Sigmoid colon (tissue), 7 donors: ENCODE measurements around the gene C17orf78. TPM values are rescaled to one million over a fixed set of nuclear protein-coding genes. Genes with fewer than 3 reads are reported as not detected.

ENCODE experiments used
- DNase-seq: peaks from one replicate; pipeline ENCODE4 v3.0.0-alpha.2; 2019
- H3K27ac ChIP-seq, 4 donors: fragments of 200-600 bp; sonication (generic); one replicate each; pipeline ENCODE4 v1.5.1; 2016 to 2019; ENCODE audit warnings: mild to moderate bottlenecking in 1 of 4
- H3K27me3 ChIP-seq, 3 donors: fragments of 200-600 bp; sonication (generic); one replicate each; pipeline ENCODE4 v1.5.1; 2019; ENCODE audit warnings: mild to moderate bottlenecking in 1 of 3
- H3K36me3 ChIP-seq, 4 donors: fragments of 200-600 bp; sonication (generic); one replicate each; pipeline ENCODE4 v1.5.1; 2016 to 2019
- H3K4me1 ChIP-seq, 4 donors: fragments of 200-600 bp; sonication (generic); one replicate each; pipeline ENCODE4 v1.5.1; 2017 to 2019
- H3K4me3 ChIP-seq, 4 donors: fragments of 200-600 bp; sonication (generic); one replicate each; pipeline ENCODE4 v1.5.1; 2017 to 2019; ENCODE audit warnings: mild to moderate bottlenecking in 2 of 4, moderate library complexity in 1 of 4
- H3K9me3 ChIP-seq, 4 donors: fragments of 200-600 bp in 3 of 4; sonication (generic) in 3 of 4; one replicate each; pipeline versions ENCODE4 v1.5.1 to v1.6.1; 2013 to 2019
- EP300 ChIP-seq, 4 donors: sonication (generic); formaldehyde crosslinking; IDR thresholded peaks; one replicate each; pipeline ENCODE4 v1.6.1; 2017; ENCODE audit warnings: antibody characterized with exemption in 4 of 4
- POLR2A ChIP-seq, 2 donors: fragments of 450-650 bp; IDR thresholded peaks; one replicate each; pipeline ENCODE4 v1.6.1; 2016; ENCODE audit warnings: antibody characterized with exemption in 2 of 2, mild to moderate bottlenecking in 2 of 2, moderate library complexity in 2 of 2
- POLR2AphosphoS5 ChIP-seq, 4 donors: sonication (generic); formaldehyde crosslinking; IDR thresholded peaks; one replicate each; pipeline ENCODE4 v1.6.1; 2017; ENCODE audit warnings: antibody characterized with exemption in 4 of 4
- WGBS, 2 donors: extraction: QIAGEN DNeasy Blood & Tissue Kit; methylation state at CpG; one replicate each; pipeline ENCODE4 v1.1.7; 2013; 5-methylcytosine and 5-hydroxymethylcytosine counted together
- intact Hi-C: fragments of 100-400 bp; cut with DNase I; formaldehyde crosslinking; loops from one replicate; pipeline ENCODE4 v1.15.1; 2023
- polyA plus RNA-seq, 3 donors: library from polyadenylated mRNA; stranded (reverse); fragments of 200-250 nt; gene quantifications; one replicate each; pipeline ENCODE4 v1.2.3, GENCODE V29; 2013
- total RNA-seq, 4 donors: library from RNA; depleted of rRNA; stranded (reverse); fragments of >200 nt; gene quantifications; one replicate each; pipeline ENCODE4 v1.1.0, GENCODE V29; 2016
- TF ChIP-seq, protein P1 (sequence below), 4 experiments: fragments of 450-650 bp in 3 of 4; fragments of 200-600 bp in 1 of 4; IDR thresholded peaks; one replicate each; pipeline ENCODE4 v1.5.1; 2016 to 2019; ENCODE audit warnings: antibody characterized with exemption in 4 of 4, mild to moderate bottlenecking in 3 of 4, moderate library complexity in 2 of 4
- donor health status: healthy with polysubstance abuse.
- donor health status: Bipolar disorder and iron deficiency.
- donor health status: healthy.

The C17orf78 gene
- total and polyA plus RNA-seq, 7 donors, result not detected

GRCh38 chr17:37361543-37361942 is 14.2 kb upstream of the C17orf78 start:
- DNase-seq, result no peak
- TF ChIP-seq POLR2A (IDR thresholded peaks at IDR 0.05) (no peak), EP300 (IDR thresholded peaks at IDR 0.05) (no peak), POLR2AphosphoS5 (IDR thresholded peaks at IDR 0.05) (no peak)
- TF ChIP-seq, protein P1, sequence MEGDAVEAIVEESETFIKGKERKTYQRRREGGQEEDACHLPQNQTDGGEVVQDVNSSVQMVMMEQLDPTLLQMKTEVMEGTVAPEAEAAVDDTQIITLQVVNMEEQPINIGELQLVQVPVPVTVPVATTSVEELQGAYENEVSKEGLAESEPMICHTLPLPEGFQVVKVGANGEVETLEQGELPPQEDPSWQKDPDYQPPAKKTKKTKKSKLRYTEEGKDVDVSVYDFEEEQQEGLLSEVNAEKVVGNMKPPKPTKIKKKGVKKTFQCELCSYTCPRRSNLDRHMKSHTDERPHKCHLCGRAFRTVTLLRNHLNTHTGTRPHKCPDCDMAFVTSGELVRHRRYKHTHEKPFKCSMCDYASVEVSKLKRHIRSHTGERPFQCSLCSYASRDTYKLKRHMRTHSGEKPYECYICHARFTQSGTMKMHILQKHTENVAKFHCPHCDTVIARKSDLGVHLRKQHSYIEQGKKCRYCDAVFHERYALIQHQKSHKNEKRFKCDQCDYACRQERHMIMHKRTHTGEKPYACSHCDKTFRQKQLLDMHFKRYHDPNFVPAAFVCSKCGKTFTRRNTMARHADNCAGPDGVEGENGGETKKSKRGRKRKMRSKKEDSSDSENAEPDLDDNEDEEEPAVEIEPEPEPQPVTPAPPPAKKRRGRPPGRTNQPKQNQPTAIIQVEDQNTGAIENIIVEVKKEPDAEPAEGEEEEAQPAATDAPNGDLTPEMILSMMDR (IDR thresholded peaks at IDR 0.05), result no peak
- Histone ChIP-seq H3K9me3 (no peaks in the 10 kb centered on the region), H3K4me3 (no peak overlapping the region), H3K27me3 (no peaks in the 10 kb centered on the region), H3K4me1 (peaks cover 0 to 25% (median 22%) of the 10 kb centered on the region in 4 donors), H3K36me3 (no peaks in the 10 kb centered on the region), H3K27ac (no peak overlapping the region)
- 77 to 89% methylated on average over 4 of the region's 4 CpGs for WGBS, 2 donors
- intact Hi-C loops, result no loop called here

- Histone ChIP-seq H3K27ac (no peak overlapping the region), H3K27me3 (no peaks in the 10 kb centered on the region), H3K4me3 (no peak overlapping the region), H3K9me3 (no peaks in the 10 kb centered on the region), H3K4me1 (no peaks in the 10 kb centered on the region), H3K36me3 (no peaks in the 10 kb centered on the region)
- 67 to 78% methylated on average over 1 of the region's 1 CpG for WGBS, 2 donors
- intact Hi-C loops, result no loop called here
- no peak for DNase-seq
- TF ChIP-seq POLR2AphosphoS5 (IDR thresholded peaks at IDR 0.05) (no peak), EP300 (IDR thresholded peaks at IDR 0.05) (no peak), POLR2A (IDR thresholded peaks at IDR 0.05) (no peak)
- TF ChIP-seq, protein P1 (IDR thresholded peaks at IDR 0.05), result no peak
Measured at GRCh38 chr17:37365589-37365988, 10.2 kb upstream of the C17orf78 start.

- intact Hi-C loops, result no loop called here
- Histone ChIP-seq H3K4me3 (no peak overlapping the region), H3K27ac (no peak overlapping the region), H3K27me3 (no peaks in the 10 kb centered on the region), H3K36me3 (no peaks in the 10 kb centered on the region), H3K4me1 (peaks cover 0 to 3% (median 0%) of the 10 kb centered on the region in 4 donors), H3K9me3 (no peaks in the 10 kb centered on the region)
- WGBS, 2 donors, result 90% methylated on average over 3 of the region's 3 CpGs
- TF ChIP-seq POLR2A (IDR thresholded peaks at IDR 0.05), result no peak
- TF ChIP-seq POLR2AphosphoS5 (IDR thresholded peaks at IDR 0.05), result no peak
- TF ChIP-seq, protein P1 (IDR thresholded peaks at IDR 0.05), result no peak
- no peak for TF ChIP-seq EP300 (IDR thresholded peaks at IDR 0.05)
- no peak for DNase-seq
Measured at GRCh38 chr17:37368577-37368976, 7.2 kb upstream of the C17orf78 start.

DNA sequence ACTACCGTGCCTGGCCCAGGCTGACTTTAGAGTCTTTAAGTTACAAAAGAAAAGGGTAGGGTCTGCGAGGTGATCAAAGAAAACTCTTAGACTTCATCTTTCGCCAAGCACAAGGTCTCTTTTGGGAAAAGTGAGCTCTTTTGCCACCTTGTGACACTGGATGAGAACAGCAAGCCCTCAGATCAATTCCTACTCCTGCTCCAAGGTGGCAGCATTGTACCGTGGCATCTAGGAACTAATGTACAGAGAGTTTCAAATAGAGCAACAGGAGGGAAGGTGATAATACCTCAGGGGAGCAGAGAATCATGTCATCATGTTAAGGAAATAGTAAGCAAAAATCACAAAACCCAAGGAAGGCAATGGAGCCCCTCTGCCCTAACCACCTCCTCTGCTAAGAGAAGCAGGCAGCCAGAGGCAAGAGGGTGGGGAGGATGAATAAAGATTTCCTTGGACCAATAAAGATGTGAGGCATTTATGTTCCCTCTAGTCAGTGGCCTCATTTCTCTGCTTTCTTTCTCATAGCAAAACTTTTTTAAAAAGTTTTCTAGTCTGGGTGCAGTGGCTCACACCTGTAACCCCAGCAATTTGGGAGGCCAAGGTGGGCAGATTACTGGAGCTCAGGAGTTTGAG is 2.1 kb upstream of the C17orf78 start:
- Histone ChIP-seq H3K36me3 (no peaks in the 10 kb centered on the region), H3K4me3 (no peak overlapping the region), H3K4me1 (peaks cover 0 to 3% (median 0%) of the 10 kb centered on the region in 4 donors), H3K9me3 (no peaks in the 10 kb centered on the region), H3K27me3 (no peaks in the 10 kb centered on the region), H3K27ac (no peak overlapping the region)
- WGBS, 2 donors, result 3 to 5% methylated on average over 4 of the region's 4 CpGs
- no peak for TF ChIP-seq EP300 (IDR thresholded peaks at IDR 0.05)
- TF ChIP-seq, protein P1 (IDR thresholded peaks at IDR 0.05), result peak; percentile 85 to 99 (median 96)
- intact Hi-C loops, result loop anchor here (10.0 kb wide), 1 partner anchor 119 kb away; no protein-coding TSS in a partner anchor
- no peak for DNase-seq

DNA sequence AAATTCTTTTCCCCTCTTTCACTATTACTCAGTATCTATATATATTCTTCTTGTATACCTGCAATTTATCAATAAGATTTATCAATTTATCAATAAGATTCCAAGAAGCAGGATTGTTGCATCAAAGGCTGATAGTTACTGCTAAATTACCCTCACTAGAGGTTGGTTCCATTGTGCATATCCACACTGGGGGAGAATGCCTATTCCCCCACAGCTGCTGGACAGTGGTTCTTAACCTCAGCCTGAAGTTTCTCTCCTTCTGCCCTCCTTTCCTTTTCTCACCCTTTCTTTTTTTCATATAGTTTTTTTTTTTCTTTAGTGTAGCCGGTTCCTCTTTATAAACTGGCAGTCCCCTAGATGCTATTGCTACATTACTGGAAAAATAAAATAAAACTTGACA is 6.3 kb downstream of the C17orf78 start:
- Histone ChIP-seq H3K9me3 (no peaks in the 10 kb centered on the region), H3K27ac (no peak overlapping the region), H3K4me3 (no peak overlapping the region), H3K4me1 (no peaks in the 10 kb centered on the region), H3K36me3 (no peaks in the 10 kb centered on the region), H3K27me3 (no peaks in the 10 kb centered on the region)
- no peak for DNase-seq
- intact Hi-C loops, result no loop called here
- no peak for TF ChIP-seq POLR2A (IDR thresholded peaks at IDR 0.05)
- no peak for TF ChIP-seq POLR2AphosphoS5 (IDR thresholded peaks at IDR 0.05)
- TF ChIP-seq EP300 (IDR thresholded peaks at IDR 0.05), result no peak
- TF ChIP-seq, protein P1 (IDR thresholded peaks at IDR 0.05), result no peak
- 95 to 98% methylated on average over 1 of the region's 1 CpG for WGBS, 2 donors
